ENCODE measurements around the gene CACNA1A. TPM values are rescaled to one million over a fixed set of nuclear protein-coding genes. Genes with fewer than 3 reads are reported as not detected.
A peak's percentile ranks its signal among the peaks of the same experiment; 100 is the strongest.

The CACNA1A gene
- total RNA-seq, 1 donor from 2014 or later: 43.0 TPM

DNA sequence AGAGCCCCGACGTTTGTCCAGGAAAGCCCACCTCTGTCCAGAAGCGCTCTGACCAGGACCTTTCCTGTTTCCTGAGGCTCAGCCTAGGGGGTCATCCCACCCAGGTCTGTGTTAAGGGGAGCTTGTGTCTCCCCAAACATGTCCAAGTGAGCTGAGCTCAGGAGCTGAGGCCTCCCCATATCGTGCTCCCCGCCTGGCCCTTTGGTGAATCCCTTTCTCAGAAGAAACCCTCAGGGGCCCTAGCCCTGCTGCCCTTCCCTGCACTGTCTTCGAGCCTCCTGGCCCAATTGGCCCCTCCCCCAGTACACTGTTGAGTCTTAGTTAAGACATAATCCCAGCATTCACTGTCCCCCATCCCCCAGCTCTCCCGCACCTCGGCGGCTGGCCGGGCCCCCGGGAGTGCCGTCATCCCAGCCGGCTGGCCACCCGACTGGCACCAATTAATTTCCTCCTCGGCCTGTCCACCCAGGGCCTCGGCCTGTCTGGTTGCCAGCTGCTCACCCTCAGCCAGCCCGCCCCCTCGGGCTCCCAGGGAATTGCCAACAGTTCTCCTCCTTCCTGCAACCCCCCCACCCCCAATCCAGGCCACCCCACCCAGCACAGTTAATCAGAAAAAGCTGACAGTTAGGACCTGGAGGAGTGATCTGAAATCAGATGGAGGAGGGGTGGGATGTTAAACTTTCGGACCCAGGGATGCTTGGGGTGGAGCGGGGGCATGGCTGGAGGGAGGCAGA lies 342.5 kb downstream of the CACNA1A start:
- no peaks in the 10 kb centered on the region for H3K9me3 Mint-ChIP-seq (ENCODE audit: low read depth)
- TF ChIP-seq, protein P1, sequence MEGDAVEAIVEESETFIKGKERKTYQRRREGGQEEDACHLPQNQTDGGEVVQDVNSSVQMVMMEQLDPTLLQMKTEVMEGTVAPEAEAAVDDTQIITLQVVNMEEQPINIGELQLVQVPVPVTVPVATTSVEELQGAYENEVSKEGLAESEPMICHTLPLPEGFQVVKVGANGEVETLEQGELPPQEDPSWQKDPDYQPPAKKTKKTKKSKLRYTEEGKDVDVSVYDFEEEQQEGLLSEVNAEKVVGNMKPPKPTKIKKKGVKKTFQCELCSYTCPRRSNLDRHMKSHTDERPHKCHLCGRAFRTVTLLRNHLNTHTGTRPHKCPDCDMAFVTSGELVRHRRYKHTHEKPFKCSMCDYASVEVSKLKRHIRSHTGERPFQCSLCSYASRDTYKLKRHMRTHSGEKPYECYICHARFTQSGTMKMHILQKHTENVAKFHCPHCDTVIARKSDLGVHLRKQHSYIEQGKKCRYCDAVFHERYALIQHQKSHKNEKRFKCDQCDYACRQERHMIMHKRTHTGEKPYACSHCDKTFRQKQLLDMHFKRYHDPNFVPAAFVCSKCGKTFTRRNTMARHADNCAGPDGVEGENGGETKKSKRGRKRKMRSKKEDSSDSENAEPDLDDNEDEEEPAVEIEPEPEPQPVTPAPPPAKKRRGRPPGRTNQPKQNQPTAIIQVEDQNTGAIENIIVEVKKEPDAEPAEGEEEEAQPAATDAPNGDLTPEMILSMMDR (IDR thresholded peaks at IDR 0.05; ENCODE audit: unreplicated experiment): peak; percentile 1
- peak; percentile 59 for DNase-seq (ENCODE audit: low spot score, unreplicated experiment)
- no peaks in the 10 kb centered on the region for H3K36me3 Mint-ChIP-seq (ENCODE audit: insufficient read depth)
- peaks cover 32% of the 10 kb centered on the region for H3K4me1 Mint-ChIP-seq (ENCODE audit: low read depth)
- peak overlapping the region; percentile 69 for H3K4me3 Mint-ChIP-seq (ENCODE audit: low read depth)
- peak overlapping the region; percentile 98 for H3K27ac Mint-ChIP-seq
- H3K27me3 Mint-ChIP-seq: no peaks in the 10 kb centered on the region

DNA sequence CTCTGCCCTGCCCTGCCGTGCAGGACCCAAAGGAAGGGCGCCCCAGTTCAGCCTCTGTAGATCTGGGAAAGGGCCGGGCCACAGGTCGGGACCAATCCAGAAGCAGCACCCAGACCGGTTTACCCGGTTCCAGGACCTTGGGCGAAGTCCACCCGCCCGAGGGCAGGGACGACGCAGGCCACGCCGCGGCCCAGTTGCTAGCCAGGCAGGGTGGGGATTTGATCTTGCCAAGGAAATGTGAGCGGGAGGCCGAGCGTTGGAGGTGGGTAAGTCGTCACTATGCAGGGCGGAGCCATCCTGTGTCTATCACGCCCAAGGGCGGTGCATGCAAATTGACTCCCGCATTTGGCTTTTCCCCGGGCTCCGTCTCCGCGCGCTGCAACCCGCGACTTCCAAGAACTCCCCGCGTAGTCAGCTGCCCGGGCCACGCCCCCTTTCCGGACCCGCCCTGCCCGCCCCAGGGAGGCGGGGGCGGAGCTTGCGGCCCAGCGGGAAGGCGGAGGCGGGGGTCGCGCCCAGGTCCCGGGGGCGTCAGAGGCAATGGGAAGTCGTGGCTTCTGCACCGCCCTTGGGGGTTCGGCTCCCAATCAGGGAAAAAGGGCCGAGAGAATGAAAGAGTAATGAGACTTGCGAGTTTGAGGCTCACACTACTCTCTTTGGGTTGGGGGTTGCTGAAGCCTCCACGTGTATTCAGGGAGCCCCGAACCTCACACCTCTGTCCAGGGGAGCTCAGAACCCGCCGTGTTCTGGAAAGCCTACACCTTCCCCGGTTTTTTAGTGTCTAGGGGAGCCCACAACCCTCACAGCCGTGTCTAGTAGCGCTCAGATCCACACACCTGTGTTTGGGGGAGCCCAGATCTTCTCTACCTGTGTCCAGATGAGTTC lies 343.3 kb downstream of the CACNA1A start:
- Mint-ChIP-seq H3K4me3 (ENCODE audit: low read depth) (peak overlapping the region; percentile 69), H3K27me3 (no peaks in the 10 kb centered on the region), H3K27ac (peak overlapping the region; percentile 98), H3K9me3 (ENCODE audit: low read depth) (no peaks in the 10 kb centered on the region), H3K4me1 (ENCODE audit: low read depth) (peaks cover 34% of the 10 kb centered on the region), H3K36me3 (ENCODE audit: insufficient read depth) (no peaks in the 10 kb centered on the region)
- TF ChIP-seq, protein P1 (IDR thresholded peaks at IDR 0.05; ENCODE audit: unreplicated experiment): no peak
- DNase-seq (ENCODE audit: low spot score, unreplicated experiment): peak; percentile 88

DNA sequence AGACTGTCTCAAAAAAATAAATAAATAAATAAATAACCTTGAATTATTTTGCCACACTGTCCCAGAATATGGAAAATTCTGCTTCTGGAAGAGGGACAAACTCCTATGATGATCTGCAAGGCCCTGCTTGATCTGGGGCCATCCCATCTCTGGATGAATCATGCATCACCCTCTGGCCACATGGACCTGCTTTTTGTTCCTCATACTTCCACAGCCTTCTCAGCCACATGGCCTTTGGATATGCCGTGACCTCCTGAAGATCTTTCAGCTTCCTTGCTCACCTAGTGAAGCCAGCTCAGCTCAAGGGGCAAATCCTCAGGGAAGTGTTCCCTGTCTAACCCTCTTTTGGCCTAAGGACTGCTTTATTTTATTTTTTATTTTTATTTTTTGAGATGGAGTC lies 345.7 kb downstream of the CACNA1A start:
- no peaks in the 10 kb centered on the region for H3K36me3 Mint-ChIP-seq (ENCODE audit: insufficient read depth)
- H3K27ac Mint-ChIP-seq: no peak overlapping the region
- TF ChIP-seq, protein P1 (IDR thresholded peaks at IDR 0.05; ENCODE audit: unreplicated experiment): no peak
- no peak for DNase-seq (ENCODE audit: low spot score, unreplicated experiment)
- H3K4me3 Mint-ChIP-seq (ENCODE audit: low read depth): no peak overlapping the region
- no peaks in the 10 kb centered on the region for H3K27me3 Mint-ChIP-seq
- peaks cover 32% of the 10 kb centered on the region for H3K4me1 Mint-ChIP-seq (ENCODE audit: low read depth)
- no peaks in the 10 kb centered on the region for H3K9me3 Mint-ChIP-seq (ENCODE audit: low read depth)

DNA sequence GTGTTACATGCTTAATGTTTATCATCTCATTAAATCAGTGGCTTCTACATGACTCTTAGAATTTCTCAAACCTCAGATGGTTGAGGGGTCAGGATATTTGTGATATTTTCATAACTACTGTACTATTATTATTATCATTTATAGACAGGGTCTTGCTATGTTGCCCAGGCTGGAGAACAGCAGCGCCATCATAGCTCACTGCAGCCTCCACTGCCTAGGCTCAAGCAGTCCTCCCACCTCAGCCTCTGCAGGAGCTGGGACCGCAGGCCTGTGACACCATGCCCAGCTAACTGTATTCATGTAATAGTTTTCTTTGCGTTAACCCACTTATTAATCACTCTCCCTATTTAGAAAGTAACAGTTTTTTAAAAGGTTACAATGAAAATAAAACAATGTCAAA lies 346.6 kb downstream of the CACNA1A start:
- H3K27me3 Mint-ChIP-seq: no peaks in the 10 kb centered on the region
- H3K4me1 Mint-ChIP-seq (ENCODE audit: low read depth): peaks cover 29% of the 10 kb centered on the region
- no peaks in the 10 kb centered on the region for H3K9me3 Mint-ChIP-seq (ENCODE audit: low read depth)
- no peak overlapping the region for H3K4me3 Mint-ChIP-seq (ENCODE audit: low read depth)
- DNase-seq (ENCODE audit: low spot score, unreplicated experiment): no peak
- TF ChIP-seq, protein P1 (IDR thresholded peaks at IDR 0.05; ENCODE audit: unreplicated experiment): no peak
- H3K36me3 Mint-ChIP-seq (ENCODE audit: insufficient read depth): no peaks in the 10 kb centered on the region
- no peak overlapping the region for H3K27ac Mint-ChIP-seq

All from progenitor cell of endocrine pancreas (in vitro differentiated cells).